ENCODE measurements around the gene DPH5.

Gene DPH5

DNA sequence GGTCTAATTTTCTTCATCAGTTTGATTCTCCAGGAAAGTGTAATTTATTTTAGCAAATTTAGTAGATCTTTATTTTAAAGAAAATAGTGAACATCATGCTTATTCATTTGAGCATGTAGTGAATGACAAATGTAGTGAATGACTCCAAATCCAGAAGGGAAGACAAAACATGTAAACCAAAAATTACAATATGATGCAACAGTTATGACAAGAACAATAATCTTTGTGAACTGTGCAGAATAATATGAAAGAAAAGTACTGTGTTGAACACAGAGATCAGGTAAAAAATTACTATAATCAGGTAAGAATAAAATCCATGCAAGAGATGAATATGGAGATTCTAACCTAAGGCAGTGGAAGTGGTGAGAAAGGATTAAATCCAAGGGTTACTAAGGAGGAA lies 30.0 kb upstream of the DPH5 start:
- Histone ChIP-seq H3K4me2 (ENCODE audit: low read depth, low read length) (no peak overlapping the region), H3F3A (ENCODE audit: insufficient read depth, low read length) (no peaks in the 10 kb centered on the region), H3K4me1 (ENCODE audit: low read length) (no peaks in the 10 kb centered on the region), H3K36me3 (replicated peaks; ENCODE audit: insufficient read depth, low read length) (no peaks in the 10 kb centered on the region), H3K9me3 (replicated peaks; ENCODE audit: insufficient read depth, low read length) (no peaks in the 10 kb centered on the region), H3K9ac (ENCODE audit: low read length) (no peak overlapping the region), H4K20me1 (ENCODE audit: insufficient read depth, low read length) (no peaks in the 10 kb centered on the region), H3K9me2 (replicated peaks; ENCODE audit: insufficient read depth, low read length) (no peaks in the 10 kb centered on the region), H2AFZ (ENCODE audit: low read length) (no peak overlapping the region), H3K27me3 (replicated peaks; ENCODE audit: insufficient read depth, low read length) (no peaks in the 10 kb centered on the region), H3K27ac (ENCODE audit: low read length) (no peak overlapping the region), H3K4me3 (ENCODE audit: low read length) (no peak overlapping the region), H3K79me2 (ENCODE audit: low read length) (no peaks in the 10 kb centered on the region)
- TF ChIP-seq, protein P1, sequence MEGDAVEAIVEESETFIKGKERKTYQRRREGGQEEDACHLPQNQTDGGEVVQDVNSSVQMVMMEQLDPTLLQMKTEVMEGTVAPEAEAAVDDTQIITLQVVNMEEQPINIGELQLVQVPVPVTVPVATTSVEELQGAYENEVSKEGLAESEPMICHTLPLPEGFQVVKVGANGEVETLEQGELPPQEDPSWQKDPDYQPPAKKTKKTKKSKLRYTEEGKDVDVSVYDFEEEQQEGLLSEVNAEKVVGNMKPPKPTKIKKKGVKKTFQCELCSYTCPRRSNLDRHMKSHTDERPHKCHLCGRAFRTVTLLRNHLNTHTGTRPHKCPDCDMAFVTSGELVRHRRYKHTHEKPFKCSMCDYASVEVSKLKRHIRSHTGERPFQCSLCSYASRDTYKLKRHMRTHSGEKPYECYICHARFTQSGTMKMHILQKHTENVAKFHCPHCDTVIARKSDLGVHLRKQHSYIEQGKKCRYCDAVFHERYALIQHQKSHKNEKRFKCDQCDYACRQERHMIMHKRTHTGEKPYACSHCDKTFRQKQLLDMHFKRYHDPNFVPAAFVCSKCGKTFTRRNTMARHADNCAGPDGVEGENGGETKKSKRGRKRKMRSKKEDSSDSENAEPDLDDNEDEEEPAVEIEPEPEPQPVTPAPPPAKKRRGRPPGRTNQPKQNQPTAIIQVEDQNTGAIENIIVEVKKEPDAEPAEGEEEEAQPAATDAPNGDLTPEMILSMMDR (IDR thresholded peaks at IDR 0.05; ENCODE audit: low read length): no peak
- TF ChIP-seq EZH2 (optimal IDR thresholded peaks at IDR 0.05; ENCODE audit: low read depth, low read length) (no peak), EZH2phosphoT487 (IDR thresholded peaks at IDR 0.05; ENCODE audit: low read length) (no peak)
- no peak for DNase-seq

DNA sequence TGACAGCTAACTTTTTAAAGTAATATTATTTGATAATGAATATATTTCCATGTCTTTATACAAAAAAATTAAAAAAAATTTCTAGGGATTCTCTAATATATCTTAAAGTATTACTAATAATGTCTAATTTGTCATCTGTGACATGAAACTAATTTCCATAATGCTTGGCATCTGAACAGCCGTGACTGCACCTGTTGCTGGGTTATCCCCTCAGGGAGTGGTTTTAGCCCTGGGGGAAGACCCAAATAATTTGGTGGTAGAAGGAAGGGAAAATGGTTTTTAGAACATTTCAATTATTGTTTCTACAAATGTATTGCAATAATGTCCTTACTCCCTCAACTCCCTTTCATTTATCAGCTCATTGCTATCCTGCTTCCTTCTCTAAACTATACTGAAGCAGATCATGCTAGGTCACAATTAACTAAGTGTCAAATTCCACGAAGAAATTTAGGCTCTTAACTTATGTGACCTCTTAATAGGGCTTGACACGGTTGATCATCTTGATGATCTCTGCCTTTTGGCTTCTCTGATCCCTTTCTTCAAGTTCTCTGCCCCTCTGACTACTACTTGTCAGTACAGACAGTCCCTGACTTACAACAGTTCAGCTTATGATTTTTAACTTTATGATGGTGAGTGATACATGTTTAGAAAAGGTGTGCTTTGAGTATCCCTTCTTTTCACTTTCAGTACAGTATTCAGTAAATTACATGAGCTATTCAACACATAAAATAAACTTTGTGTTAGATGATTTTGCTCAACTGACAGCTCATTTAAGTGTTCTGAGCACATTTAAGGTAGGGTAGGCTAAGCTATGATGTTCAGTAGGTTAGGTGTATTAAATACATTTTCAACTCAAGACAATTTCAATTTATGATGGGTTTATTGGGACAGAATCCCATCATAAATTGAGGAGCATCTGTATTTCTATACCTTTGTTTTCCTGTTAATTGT lies 26.4 kb upstream of the DPH5 start:
- Histone ChIP-seq H3K4me3 (ENCODE audit: low read length) (no peak overlapping the region), H3K4me2 (ENCODE audit: low read depth, low read length) (no peak overlapping the region), H3K27me3 (replicated peaks; ENCODE audit: insufficient read depth, low read length) (no peaks in the 10 kb centered on the region), H3K9me3 (replicated peaks; ENCODE audit: insufficient read depth, low read length) (no peaks in the 10 kb centered on the region), H3K4me1 (ENCODE audit: low read length) (no peaks in the 10 kb centered on the region), H3F3A (ENCODE audit: insufficient read depth, low read length) (no peaks in the 10 kb centered on the region), H3K9ac (ENCODE audit: low read length) (no peak overlapping the region), H3K79me2 (ENCODE audit: low read length) (no peaks in the 10 kb centered on the region), H3K27ac (ENCODE audit: low read length) (no peak overlapping the region), H3K9me2 (replicated peaks; ENCODE audit: insufficient read depth, low read length) (no peaks in the 10 kb centered on the region), H2AFZ (ENCODE audit: low read length) (no peak overlapping the region), H4K20me1 (ENCODE audit: insufficient read depth, low read length) (no peaks in the 10 kb centered on the region), H3K36me3 (replicated peaks; ENCODE audit: insufficient read depth, low read length) (no peaks in the 10 kb centered on the region)
- no peak for DNase-seq
- no peak for TF ChIP-seq EZH2 (optimal IDR thresholded peaks at IDR 0.05; ENCODE audit: low read depth, low read length)
- no peak for TF ChIP-seq EZH2phosphoT487 (IDR thresholded peaks at IDR 0.05; ENCODE audit: low read length)
- TF ChIP-seq, protein P1 (IDR thresholded peaks at IDR 0.05; ENCODE audit: low read length): no peak

DNA sequence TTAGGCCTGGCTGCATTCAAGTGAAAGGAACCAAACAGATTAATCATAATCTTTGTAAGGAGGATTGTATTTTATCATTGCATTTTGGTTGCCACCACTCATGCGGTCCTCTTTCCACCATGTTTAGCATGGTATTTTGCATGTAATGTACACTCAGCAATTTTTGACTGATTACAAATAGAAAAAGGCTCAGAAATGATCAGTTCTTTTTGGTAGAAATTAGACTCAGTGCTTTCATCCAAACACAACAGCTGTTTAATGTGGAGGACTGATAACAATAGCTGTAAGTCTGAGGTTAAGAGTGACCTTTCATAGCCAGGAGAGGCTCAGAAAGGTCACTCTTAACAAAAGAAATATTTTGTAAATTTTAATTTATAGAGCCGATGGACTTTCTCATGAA lies 25.3 kb upstream of the DPH5 start:
- Histone ChIP-seq H3K27me3 (replicated peaks; ENCODE audit: insufficient read depth, low read length) (no peaks in the 10 kb centered on the region), H3K79me2 (ENCODE audit: low read length) (no peaks in the 10 kb centered on the region), H3K9me3 (replicated peaks; ENCODE audit: insufficient read depth, low read length) (no peaks in the 10 kb centered on the region), H4K20me1 (ENCODE audit: insufficient read depth, low read length) (no peaks in the 10 kb centered on the region), H3K9ac (ENCODE audit: low read length) (no peak overlapping the region), H3K4me1 (ENCODE audit: low read length) (no peaks in the 10 kb centered on the region), H3K4me3 (ENCODE audit: low read length) (no peak overlapping the region), H3K4me2 (ENCODE audit: low read depth, low read length) (no peak overlapping the region), H3K36me3 (replicated peaks; ENCODE audit: insufficient read depth, low read length) (no peaks in the 10 kb centered on the region), H2AFZ (ENCODE audit: low read length) (no peak overlapping the region), H3K27ac (ENCODE audit: low read length) (no peak overlapping the region), H3K9me2 (replicated peaks; ENCODE audit: insufficient read depth, low read length) (no peaks in the 10 kb centered on the region), H3F3A (ENCODE audit: insufficient read depth, low read length) (no peaks in the 10 kb centered on the region)
- DNase-seq: no peak
- TF ChIP-seq EZH2phosphoT487 (IDR thresholded peaks at IDR 0.05; ENCODE audit: low read length) (no peak), EZH2 (optimal IDR thresholded peaks at IDR 0.05; ENCODE audit: low read depth, low read length) (no peak)
- TF ChIP-seq, protein P1 (IDR thresholded peaks at IDR 0.05; ENCODE audit: low read length): no peak

All from MM.1S (cell line).